GM18502 (cell line): Measurements from ENCODE around the gene RHBDD2.
"Not testable (repeated sequence)": the region's sequence is repeated elsewhere in the genome, so short reads cannot be mapped to it uniquely, and the experiment has no call there.

Experiments used
- ATAC-seq: cut with Tn5 transposase; IDR thresholded peaks from one replicate; pipeline ENCODE4 v1.9.1; 2021; ENCODE audit warnings: mild to moderate bottlenecking; ENCODE audit not compliant: unreplicated experiment, poor library complexity

The RHBDD2 gene

GRCh38 chr7:75878769-75879611 is at the start of gene RHBDD2:
TSS of gene RHBDD2 (plus strand) at chr7:75879034. CDS start at chr7:75879083, 49 bp downstream.
- peak; percentile 93 for ATAC-seq

DNA sequence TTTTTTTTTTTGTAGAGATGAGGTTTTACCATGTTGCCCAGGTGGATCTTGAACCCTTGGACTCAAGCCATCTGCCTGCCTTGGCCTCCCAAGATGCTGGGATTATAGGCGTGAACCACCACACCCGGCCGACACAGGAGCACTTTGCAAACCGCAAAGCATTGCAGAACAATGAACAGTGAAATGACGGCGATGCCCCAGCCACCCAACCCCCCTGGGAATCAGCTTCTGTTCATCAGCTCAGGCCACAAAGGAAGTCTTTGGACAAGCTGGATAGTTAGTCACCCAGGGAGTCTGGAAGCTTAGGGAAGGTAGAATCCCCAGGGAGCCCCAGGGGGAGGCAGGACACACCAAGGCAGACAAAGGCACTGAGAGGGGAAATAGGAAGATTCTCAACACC is 49.2 kb upstream of the RHBDD2 start:
- not testable (repeated sequence) for ATAC-seq

DNA sequence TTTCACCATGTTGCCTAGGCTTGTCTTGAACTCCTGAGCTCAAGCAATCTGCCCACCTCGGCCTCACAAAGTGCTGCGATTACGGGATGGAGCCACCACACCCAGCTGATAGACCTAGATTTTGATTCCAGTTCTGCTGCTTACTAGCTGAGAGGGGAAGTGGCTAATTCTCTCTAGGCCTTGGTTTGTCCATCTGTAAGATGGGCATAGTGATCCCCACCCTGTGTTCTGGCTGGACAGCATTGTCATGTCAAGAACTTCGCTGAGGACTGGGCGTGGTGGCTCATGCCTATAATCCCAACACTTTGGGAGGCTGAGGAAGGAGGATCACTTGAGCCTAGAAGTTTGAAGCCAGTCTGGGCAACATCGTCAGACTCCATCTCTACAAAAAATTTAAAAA is 47.9 kb upstream of the RHBDD2 start:
- no peak for ATAC-seq

- ATAC-seq: not testable (repeated sequence)
Measured at GRCh38 chr7:75833662-75834061, 45.2 kb upstream of the RHBDD2 start.

GRCh38 chr7:75835688-75836285 is 43.0 kb upstream of the RHBDD2 start:
- no peak for ATAC-seq

DNA sequence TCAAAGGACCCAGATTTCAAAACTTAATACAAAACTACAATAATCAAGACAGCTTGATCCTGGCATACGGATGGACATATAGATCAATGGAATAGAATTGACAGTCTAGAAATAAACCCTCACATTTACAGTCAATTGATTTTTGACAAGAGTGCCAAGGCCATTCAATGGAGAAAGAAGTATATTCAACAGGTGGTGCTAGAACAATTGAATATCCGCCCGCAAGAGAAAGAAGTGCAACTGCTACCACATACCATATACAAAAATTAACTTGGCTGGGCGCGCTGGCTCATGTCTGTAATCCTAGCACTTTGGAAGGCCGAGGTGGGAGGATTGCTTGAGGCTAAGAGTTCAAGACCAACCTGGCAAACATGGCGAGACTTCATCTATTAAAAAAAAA is 42.0 kb upstream of the RHBDD2 start:
- no peak for ATAC-seq

DNA sequence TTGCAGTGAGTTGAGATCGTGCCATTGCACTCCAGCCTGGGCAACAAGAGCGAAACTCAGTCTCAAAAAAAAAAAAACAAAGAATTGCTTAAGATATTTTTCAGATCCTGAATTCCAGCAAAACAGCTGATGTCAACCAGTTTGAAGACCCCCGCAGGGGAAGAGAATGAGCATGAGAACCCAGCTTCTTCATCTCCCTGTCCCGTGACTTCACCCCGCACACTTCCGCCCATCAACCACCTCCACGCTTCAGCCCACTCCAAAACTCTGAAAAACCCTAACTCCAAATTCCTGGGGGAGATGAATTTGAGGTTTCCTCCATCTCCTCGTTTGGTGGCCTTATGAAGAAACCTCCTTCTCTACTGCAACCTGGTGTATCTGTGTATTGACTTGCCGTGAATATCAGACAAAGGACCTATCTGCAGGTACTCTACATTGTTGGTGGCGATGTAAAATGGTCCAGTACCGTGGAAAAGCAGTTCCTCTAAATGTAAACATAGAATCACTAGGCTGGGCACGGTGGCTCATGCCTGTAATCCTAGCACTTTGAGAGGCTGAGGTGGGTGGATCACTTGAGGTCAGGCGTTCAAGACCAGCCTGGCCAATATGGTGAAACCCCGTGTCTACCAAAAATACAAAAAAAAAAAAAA is 40.4 kb upstream of the RHBDD2 start:
- ATAC-seq: not testable (repeated sequence)

GRCh38 chr7:75840029-75840428 is 38.8 kb upstream of the RHBDD2 start:
- ATAC-seq: no peak

DNA sequence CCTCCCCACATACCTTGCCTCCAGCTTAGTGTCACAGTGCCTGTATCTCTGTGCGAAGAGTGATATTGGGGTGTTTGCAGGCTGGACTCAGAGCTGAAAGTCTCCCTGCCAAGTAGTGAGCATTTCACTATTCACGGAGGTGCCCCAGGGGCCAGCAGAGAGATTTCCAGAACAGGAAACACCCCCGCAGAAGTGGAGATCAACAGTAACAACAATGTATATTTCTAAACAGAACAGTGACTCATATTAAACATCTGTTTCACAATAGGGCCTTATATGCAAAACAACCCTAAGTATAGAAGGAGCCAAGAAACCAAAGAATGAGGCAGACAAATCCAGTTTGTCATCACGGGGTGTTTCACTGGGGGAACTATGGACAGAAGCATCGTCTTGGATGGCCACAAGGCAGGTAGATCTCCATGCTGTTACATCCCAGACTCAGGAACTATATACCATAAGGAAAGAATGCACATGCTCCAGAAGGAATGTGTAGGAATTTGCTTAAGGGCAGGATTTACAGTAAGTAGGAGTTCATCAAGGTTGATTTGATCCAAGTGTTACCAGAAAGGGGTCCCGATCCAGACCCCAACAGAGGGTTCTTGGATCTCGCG is 35.9 kb upstream of the RHBDD2 start:
- ATAC-seq: peak; percentile 93

GRCh38 chr7:75843613-75844116 is 35.2 kb upstream of the RHBDD2 start:
- no peak for ATAC-seq

DNA sequence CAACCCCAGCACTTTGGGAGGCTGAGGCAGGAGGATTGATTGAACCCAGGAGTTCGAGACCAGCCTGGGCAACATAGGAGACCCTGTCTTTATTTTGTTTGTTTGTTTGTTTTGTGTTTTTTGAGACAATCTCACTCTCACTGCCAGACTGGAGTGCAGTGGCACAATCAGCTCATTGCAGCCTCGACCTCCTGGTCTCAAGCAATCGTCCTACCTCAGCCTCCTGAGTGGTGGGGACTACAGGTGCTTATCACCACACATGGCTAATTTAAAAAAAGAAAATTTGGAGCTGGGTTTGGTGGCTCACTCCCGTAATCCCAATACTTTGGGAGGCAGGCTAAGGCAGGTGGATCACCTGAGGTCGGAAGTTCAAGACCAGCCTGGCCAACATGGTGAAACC is 34.7 kb upstream of the RHBDD2 start:
- ATAC-seq: no peak

DNA sequence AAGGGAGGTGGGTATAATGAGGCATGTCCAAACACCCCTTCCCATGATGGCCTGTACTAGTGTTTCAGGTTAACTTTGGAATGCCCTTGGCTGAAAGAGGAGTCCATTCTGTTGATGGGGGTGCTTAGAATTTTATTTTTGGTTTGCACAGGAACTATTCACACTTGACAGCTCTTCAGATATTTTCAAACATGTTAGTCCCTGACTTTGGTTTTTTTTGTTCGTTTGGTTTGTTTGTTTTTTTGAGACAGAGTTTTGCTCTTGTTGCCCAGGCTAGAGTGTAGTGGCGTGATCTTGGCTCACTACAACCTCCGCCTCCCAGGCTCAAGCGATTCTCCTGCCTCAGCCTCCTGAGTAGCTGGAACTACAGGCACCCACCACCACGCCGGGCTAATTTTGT is 33.7 kb upstream of the RHBDD2 start:
- ATAC-seq: not testable (repeated sequence)

- no peak for ATAC-seq
Measured at GRCh38 chr7:75847707-75848106, 31.1 kb upstream of the RHBDD2 start.

- no peak for ATAC-seq
Measured at GRCh38 chr7:75849573-75849972, 29.3 kb upstream of the RHBDD2 start.

- ATAC-seq: no peak
Measured at GRCh38 chr7:75850235-75850634, 28.6 kb upstream of the RHBDD2 start.

- no peak for ATAC-seq
Measured at GRCh38 chr7:75854233-75854632, 24.6 kb upstream of the RHBDD2 start.

GRCh38 chr7:75854813-75855345 is 24.0 kb upstream of the RHBDD2 start:
- ATAC-seq: not testable (repeated sequence)

DNA sequence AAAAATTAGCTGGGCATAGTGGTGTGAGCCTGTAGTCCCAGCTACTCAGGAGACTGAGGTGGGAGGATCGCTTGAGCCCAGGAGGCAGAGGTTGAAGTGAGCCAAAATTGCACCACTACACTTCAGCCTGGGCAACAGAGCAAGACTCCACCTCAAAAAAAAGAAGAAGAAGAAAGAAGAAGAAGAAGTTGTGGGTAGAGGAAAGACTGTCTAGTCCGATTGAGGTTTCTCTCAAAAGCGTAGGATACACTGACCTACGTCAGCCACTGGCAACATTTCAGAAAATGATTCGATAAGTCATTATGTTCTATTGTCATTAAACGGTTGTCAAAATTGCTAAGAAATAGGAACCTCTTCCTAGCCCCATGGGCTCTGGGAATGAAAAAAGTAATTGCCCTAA is 22.3 kb upstream of the RHBDD2 start:
- ATAC-seq: no peak

DNA sequence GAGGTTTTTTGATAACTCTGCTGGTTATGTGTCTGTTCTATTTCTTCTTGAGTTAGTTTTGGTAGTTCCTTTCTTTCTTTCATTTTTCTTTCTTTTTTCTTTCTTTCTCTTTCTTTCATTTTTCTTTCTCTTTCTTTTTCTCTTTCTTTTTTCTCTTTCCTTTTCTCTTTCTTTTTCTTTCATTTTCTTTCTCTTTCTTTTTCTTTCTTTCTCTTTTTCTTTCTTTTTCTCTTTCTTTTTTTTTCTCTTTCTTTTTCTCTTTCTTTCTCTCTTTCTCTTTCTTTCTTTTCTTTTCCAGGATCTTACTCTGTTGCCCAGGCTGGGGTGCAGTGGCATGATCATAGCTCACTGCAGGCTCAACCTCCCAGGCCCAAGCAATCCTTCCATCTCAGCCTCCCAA is 20.4 kb upstream of the RHBDD2 start:
- ATAC-seq: no peak

- ATAC-seq: no peak
Measured at GRCh38 chr7:75861636-75862035, 17.2 kb upstream of the RHBDD2 start.
